SU-DHL-6 (cell line): ENCODE data around the gene BSND.

Experiments
- H2AFZ ChIP-seq: fragments of 200-600 bp; sonication (generic); 2 replicates; pipeline ENCODE4 v1.6.1; 2014; ENCODE audit warnings: low read depth, mild to moderate bottlenecking, moderate library complexity, mixed read lengths, antibody characterized with exemption, low read length; ENCODE audit not compliant: severe bottlenecking
- H3F3A ChIP-seq: fragments of 200-600 bp; shearing (Covaris generic); 2 replicates; pipeline ENCODE4 v1.6.0; 2016; ENCODE audit warnings: antibody characterized with exemption, mild to moderate bottlenecking; ENCODE audit not compliant: insufficient read depth
- H3K27ac ChIP-seq: fragments of 200-600 bp; sonication (generic); 2 replicates; pipeline ENCODE4 v1.5.1; 2016; ENCODE audit warnings: low read depth, mild to moderate bottlenecking, low read length, moderate library complexity, mixed read lengths
- H3K27me3 ChIP-seq: fragments of 200-600 bp; sonication (generic), shearing (Covaris generic); 2 replicates; pipeline ENCODE4 v1.6.0; 2014; ENCODE audit warnings: mild to moderate bottlenecking, low read length
- H3K36me3 ChIP-seq: fragments of 200-600 bp; sonication (generic); 2 replicates; pipeline ENCODE4 v1.6.1; 2014; ENCODE audit warnings: mild to moderate bottlenecking, low read length, mixed read lengths
- H3K4me2 ChIP-seq: fragments of 300-600, 200-600 bp; shearing (Covaris generic), sonication (generic); 2 replicates; pipeline ENCODE4 v1.6.0; 2014; ENCODE audit warnings: low read length, low read depth, mild to moderate bottlenecking; ENCODE audit not compliant: poor library complexity, severe bottlenecking
- H3K4me3 ChIP-seq: fragments of 200-600 bp; sonication (generic); 2 replicates; pipeline ENCODE4 v1.5.1; 2014; ENCODE audit warnings: antibody characterized with exemption, low read length, mild to moderate bottlenecking, mixed read lengths; ENCODE audit not compliant: insufficient read depth, poor library complexity, severe bottlenecking
- H3K79me2 ChIP-seq: fragments of 200-600 bp; sonication (generic); 2 replicates; pipeline ENCODE4 v1.6.1; 2014; ENCODE audit warnings: mild to moderate bottlenecking, low read length, moderate library complexity; ENCODE audit not compliant: insufficient read depth
- H3K9ac ChIP-seq: fragments of 200-600 bp; sonication (generic); 2 replicates; pipeline ENCODE4 v1.7.0; 2014; ENCODE audit warnings: mild to moderate bottlenecking, low read length
- H3K9me2 ChIP-seq: fragments of 200-600 bp; sonication (generic); replicated peaks from 2 replicates; pipeline ENCODE4 v1.6.1; 2014; ENCODE audit warnings: low read length; ENCODE audit not compliant: insufficient read depth
- H3K9me3 ChIP-seq: fragments of 200-600 bp; sonication (generic); 2 replicates; pipeline ENCODE4 v1.6.1; 2014; ENCODE audit warnings: low read length, mixed read lengths; ENCODE audit not compliant: insufficient read depth
- H4K20me1 ChIP-seq: fragments of 200-600 bp; sonication (generic); 2 replicates; pipeline ENCODE4 v1.6.1; 2014; ENCODE audit warnings: low read depth, mild to moderate bottlenecking, antibody characterized with exemption, low read length, moderate library complexity, mixed read lengths
- EZH2phosphoT487 ChIP-seq: fragments of 200-600 bp; sonication (generic), shearing (Covaris generic); conservative IDR thresholded peaks from 2 replicates; pipeline ENCODE4 v1.6.1; 2018; ENCODE audit warnings: mild to moderate bottlenecking, antibody characterized with exemption, low read length, moderate library complexity, mixed read lengths
- TF ChIP-seq, protein P1 (sequence below): fragments of 200-600 bp; sonication (generic); IDR thresholded peaks from one replicate; pipeline ENCODE4 v1.5.1; 2017; ENCODE audit warnings: antibody characterized with exemption, mild to moderate bottlenecking, low read length, moderate library complexity; ENCODE audit not compliant: insufficient read depth, poor library complexity, severe bottlenecking

Gene BSND

DNA sequence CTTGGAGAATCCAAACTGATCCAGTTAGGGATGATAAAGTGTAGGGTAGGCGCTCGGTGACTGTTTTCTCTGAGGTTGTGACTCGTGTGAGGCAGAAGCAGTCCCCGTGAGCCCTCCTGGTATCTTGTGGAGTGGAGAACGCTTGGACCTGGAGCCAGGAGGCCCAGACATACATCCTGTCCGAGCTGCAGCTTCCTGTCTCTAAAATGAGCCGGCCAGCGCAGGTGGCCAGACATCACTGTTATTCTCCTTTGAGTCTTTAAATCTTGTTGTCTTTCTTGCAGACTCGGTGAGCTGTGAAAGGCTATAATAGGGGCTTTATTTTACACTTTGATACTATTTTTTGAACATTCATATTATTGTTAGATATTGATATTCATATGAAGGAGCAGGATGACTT lies 52.9 kb downstream of the BSND start:
- no peak for TF ChIP-seq EZH2phosphoT487
- TF ChIP-seq, protein P1, sequence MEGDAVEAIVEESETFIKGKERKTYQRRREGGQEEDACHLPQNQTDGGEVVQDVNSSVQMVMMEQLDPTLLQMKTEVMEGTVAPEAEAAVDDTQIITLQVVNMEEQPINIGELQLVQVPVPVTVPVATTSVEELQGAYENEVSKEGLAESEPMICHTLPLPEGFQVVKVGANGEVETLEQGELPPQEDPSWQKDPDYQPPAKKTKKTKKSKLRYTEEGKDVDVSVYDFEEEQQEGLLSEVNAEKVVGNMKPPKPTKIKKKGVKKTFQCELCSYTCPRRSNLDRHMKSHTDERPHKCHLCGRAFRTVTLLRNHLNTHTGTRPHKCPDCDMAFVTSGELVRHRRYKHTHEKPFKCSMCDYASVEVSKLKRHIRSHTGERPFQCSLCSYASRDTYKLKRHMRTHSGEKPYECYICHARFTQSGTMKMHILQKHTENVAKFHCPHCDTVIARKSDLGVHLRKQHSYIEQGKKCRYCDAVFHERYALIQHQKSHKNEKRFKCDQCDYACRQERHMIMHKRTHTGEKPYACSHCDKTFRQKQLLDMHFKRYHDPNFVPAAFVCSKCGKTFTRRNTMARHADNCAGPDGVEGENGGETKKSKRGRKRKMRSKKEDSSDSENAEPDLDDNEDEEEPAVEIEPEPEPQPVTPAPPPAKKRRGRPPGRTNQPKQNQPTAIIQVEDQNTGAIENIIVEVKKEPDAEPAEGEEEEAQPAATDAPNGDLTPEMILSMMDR = no peak
- H4K20me1 ChIP-seq = no peaks in the 10 kb centered on the region
- no peak overlapping the region for H3K4me2 ChIP-seq
- H3K36me3 ChIP-seq = no peaks in the 10 kb centered on the region
- no peaks in the 10 kb centered on the region for H3K9me3 ChIP-seq
- no peak overlapping the region for H3K4me3 ChIP-seq
- no peaks in the 10 kb centered on the region for H3K9me2 ChIP-seq
- no peaks in the 10 kb centered on the region for H3K79me2 ChIP-seq
- H2AFZ ChIP-seq = no peak overlapping the region
- no peak overlapping the region for H3K27ac ChIP-seq
- no peaks in the 10 kb centered on the region for H3F3A ChIP-seq
- H3K9ac ChIP-seq = no peak overlapping the region
- no peaks in the 10 kb centered on the region for H3K27me3 ChIP-seq

DNA sequence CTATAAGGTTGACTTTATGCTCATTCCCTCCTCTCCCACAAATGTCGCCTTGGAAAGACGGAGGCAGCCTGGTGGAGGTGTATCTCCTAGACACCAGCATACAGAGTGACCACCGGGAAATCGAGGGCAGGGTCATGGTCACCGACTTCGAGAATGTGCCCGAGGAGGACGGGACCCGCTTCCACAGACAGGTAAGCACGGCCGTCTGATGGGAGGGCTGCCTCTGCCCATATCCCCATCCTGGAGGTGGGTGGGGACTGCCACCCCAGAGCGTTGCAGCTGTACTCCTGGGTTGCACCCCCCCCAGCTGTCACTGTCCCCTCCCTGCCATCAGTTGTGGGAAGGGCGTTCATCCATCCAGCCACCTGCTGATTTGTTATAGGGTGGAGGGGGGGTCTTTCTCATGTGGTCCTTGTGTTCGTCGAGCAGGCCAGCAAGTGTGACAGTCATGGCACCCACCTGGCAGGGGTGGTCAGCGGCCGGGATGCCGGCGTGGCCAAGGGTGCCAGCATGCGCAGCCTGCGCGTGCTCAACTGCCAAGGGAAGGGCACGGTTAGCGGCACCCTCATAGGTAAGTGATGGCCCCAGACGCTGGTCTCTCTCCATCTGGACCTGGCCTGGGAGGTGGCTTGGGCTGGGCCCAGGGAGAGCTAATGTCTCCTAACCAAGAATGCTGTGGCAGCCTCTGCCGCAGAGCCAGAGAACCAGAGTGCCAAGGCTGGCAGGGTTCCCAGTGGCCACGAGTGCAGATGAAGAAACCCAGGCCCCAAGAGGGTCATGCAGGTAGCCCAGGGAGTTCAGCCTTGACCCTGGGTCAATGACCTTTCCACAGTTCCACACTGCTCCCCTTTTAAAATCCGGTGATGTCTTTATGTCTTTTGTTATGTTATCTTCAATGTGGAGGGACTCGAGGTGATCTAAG lies 53.7 kb downstream of the BSND start:
- Histone ChIP-seq H3K4me3 (no peak overlapping the region), H2AFZ (no peak overlapping the region), H3K79me2 (no peaks in the 10 kb centered on the region), H4K20me1 (no peaks in the 10 kb centered on the region), H3K27ac (no peak overlapping the region), H3K9ac (no peak overlapping the region), H3F3A (no peaks in the 10 kb centered on the region), H3K9me2 (no peaks in the 10 kb centered on the region), H3K4me2 (no peak overlapping the region), H3K27me3 (no peaks in the 10 kb centered on the region), H3K36me3 (no peaks in the 10 kb centered on the region), H3K9me3 (no peaks in the 10 kb centered on the region)
- TF ChIP-seq, protein P1 = no peak
- TF ChIP-seq EZH2phosphoT487 = no peak

DNA sequence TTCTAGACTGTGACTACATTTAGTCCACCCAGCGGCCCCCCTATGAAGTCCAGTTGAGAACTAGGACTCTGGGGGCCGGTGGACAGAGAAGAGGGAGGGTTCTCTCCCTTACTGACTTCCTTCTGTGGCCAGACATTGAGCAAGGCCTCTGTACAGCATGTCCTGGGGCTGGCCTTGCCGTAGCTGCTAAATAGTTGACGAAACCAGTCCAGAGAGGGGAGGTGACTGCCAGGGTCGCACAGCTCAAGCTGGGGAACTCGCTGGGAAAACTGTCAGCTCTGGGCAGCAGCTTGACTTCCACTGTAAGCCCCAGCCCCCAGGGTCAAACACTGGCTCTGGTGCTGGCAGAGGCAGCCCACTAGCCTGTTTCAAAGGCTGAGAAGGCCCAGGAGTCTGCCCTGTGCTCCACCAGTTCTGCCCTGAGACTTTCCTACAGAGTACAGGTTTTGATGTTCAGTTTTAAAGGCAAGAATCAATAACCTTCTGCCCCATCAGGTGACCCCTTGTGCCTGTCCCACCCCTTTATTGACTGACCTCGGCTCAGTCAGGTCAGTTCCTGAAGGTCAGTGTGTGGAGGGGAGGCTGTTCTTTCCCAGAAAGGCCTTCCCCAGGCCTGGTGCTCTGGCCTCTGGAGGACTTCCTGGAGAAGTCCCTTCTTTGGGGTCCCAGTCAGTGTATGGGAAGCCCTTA lies 54.7 kb downstream of the BSND start:
- H3K9me3 ChIP-seq = no peaks in the 10 kb centered on the region
- H3K36me3 ChIP-seq = no peaks in the 10 kb centered on the region
- no peak overlapping the region for H3K4me3 ChIP-seq

More for the DNA sequence above, 54.7 kb downstream of the BSND start:
- H3K27me3 ChIP-seq = no peaks in the 10 kb centered on the region
- no peak overlapping the region for H3K27ac ChIP-seq
- no peak overlapping the region for H3K9ac ChIP-seq
- no peak overlapping the region for H2AFZ ChIP-seq
- no peaks in the 10 kb centered on the region for H3K9me2 ChIP-seq
- no peaks in the 10 kb centered on the region for H3K79me2 ChIP-seq
- H4K20me1 ChIP-seq = no peaks in the 10 kb centered on the region
- no peak overlapping the region for H3K4me2 ChIP-seq
- H3F3A ChIP-seq = no peaks in the 10 kb centered on the region
- TF ChIP-seq, protein P1 = no peak
- TF ChIP-seq EZH2phosphoT487 = no peak
